Osteoblast (primary cell): ENCODE data around the gene LINC00632. TPM values are rescaled to one million over a fixed set of nuclear protein-coding genes. Genes with fewer than 3 reads are reported as not detected.

Source experiments
- DNase-seq: peaks from one replicate; pipeline ENCODE4 v3.0.0; 2011; ENCODE audit warnings: low spot score, mixed read lengths; ENCODE audit not compliant: insufficient read length; ENCODE audit errors: missing footprints
- H2AFZ ChIP-seq: 2 replicates; pipeline ENCODE4 v1.6.0; 2011; ENCODE audit warnings: mild to moderate bottlenecking, low read length
- H3K27ac ChIP-seq: 2 replicates; pipeline ENCODE4 v1.5.1; 2011; ENCODE audit warnings: mild to moderate bottlenecking, low read depth, low read length, moderate library complexity
- H3K27me3 ChIP-seq: 2 replicates; pipeline ENCODE4 v1.6.0; 2012; ENCODE audit warnings: mild to moderate bottlenecking, control low read depth, inconsistent platforms, low read length, moderate library complexity; ENCODE audit not compliant: insufficient read depth
- H3K36me3 ChIP-seq: 2 replicates; pipeline ENCODE4 v1.5.1; 2011; ENCODE audit warnings: mild to moderate bottlenecking, low read length, control low read depth, moderate library complexity; ENCODE audit not compliant: insufficient read depth
- H3K4me1 ChIP-seq: 2 replicates; pipeline ENCODE4 v1.5.1; 2011; ENCODE audit warnings: mild to moderate bottlenecking, low read length, control low read depth, moderate library complexity; ENCODE audit not compliant: insufficient read depth
- H3K4me2 ChIP-seq: 2 replicates; pipeline ENCODE4 v1.6.0; 2011; ENCODE audit warnings: mild to moderate bottlenecking, low read length; ENCODE audit not compliant: insufficient read depth
- H3K4me3 ChIP-seq: fragments of 200-600 bp; sonication (generic); 3 replicates; pipeline ENCODE4 v1.5.1; 2012; ENCODE audit warnings: mild to moderate bottlenecking, low read length, inconsistent platforms; ENCODE audit not compliant: insufficient read depth
- H3K79me2 ChIP-seq: 2 replicates; pipeline ENCODE4 v1.6.0; 2012; ENCODE audit warnings: mild to moderate bottlenecking, low read length, control low read depth, inconsistent platforms; ENCODE audit not compliant: insufficient read depth
- H3K9me3 ChIP-seq: 2 replicates; pipeline ENCODE4 v1.5.1; 2011; ENCODE audit warnings: low read depth, low read length, control low read depth
- H4K20me1 ChIP-seq: 2 replicates; pipeline ENCODE4 v1.6.0; 2012; ENCODE audit warnings: mild to moderate bottlenecking, low read length, control low read depth; ENCODE audit not compliant: insufficient read depth
- CTCF ChIP-seq: IDR thresholded peaks from 2 replicates; pipeline ENCODE4 v1.5.1; 2011; ENCODE audit warnings: mild to moderate bottlenecking, low read depth, low read length, moderate library complexity; ENCODE audit errors: extremely low read depth
- total RNA-seq: library from RNA; depleted of rRNA; stranded (reverse); fragments of >200 nt; gene quantifications from 2 replicates; pipeline ENCODE4 v1.2.3, GENCODE V29; 2012

The LINC00632 gene
- total RNA-seq, 1 donor: 10.1 TPM

- H3K27me3 ChIP-seq: no peaks in the 10 kb centered on the region
- no peaks in the 10 kb centered on the region for H3K36me3 ChIP-seq
- H3K79me2 ChIP-seq: peaks cover 28% of the 10 kb centered on the region
- H3K27ac ChIP-seq: peak overlapping the region; percentile 26
- no peak for TF ChIP-seq CTCF
- no peaks in the 10 kb centered on the region for H3K9me3 ChIP-seq
- no peak for DNase-seq
- H3K4me1 ChIP-seq: peaks cover 14% of the 10 kb centered on the region
- no peak overlapping the region for H3K4me3 ChIP-seq
- H3K4me2 ChIP-seq: peak overlapping the region; percentile 56
- H2AFZ ChIP-seq: peak overlapping the region; percentile 49
- peaks cover 3% of the 10 kb centered on the region for H4K20me1 ChIP-seq
These were observed 58.1 kb downstream of the LINC00632 start for GRCh38 chrX:140767646-140768045.

GRCh38 chrX:140775211-140775610 is 65.7 kb downstream of the LINC00632 start:
- TF ChIP-seq CTCF: no peak
- no peak overlapping the region for H3K27ac ChIP-seq
- no peaks in the 10 kb centered on the region for H3K9me3 ChIP-seq
- DNase-seq: no peak
- no peak overlapping the region for H2AFZ ChIP-seq
- no peaks in the 10 kb centered on the region for H3K79me2 ChIP-seq
- H3K4me2 ChIP-seq: no peak overlapping the region
- no peaks in the 10 kb centered on the region for H3K36me3 ChIP-seq
- no peaks in the 10 kb centered on the region for H4K20me1 ChIP-seq
- H3K27me3 ChIP-seq: no peaks in the 10 kb centered on the region
- no peaks in the 10 kb centered on the region for H3K4me1 ChIP-seq
- no peak overlapping the region for H3K4me3 ChIP-seq

- TF ChIP-seq CTCF: no peak
- H3K36me3 ChIP-seq: no peaks in the 10 kb centered on the region
- H3K9me3 ChIP-seq: no peaks in the 10 kb centered on the region
- H3K79me2 ChIP-seq: no peaks in the 10 kb centered on the region
- no peak for DNase-seq
- H3K4me2 ChIP-seq: no peak overlapping the region
- no peak overlapping the region for H3K27ac ChIP-seq
- H2AFZ ChIP-seq: no peak overlapping the region
- no peaks in the 10 kb centered on the region for H3K27me3 ChIP-seq
- no peak overlapping the region for H3K4me3 ChIP-seq
- H4K20me1 ChIP-seq: no peaks in the 10 kb centered on the region
- no peaks in the 10 kb centered on the region for H3K4me1 ChIP-seq
These were observed 66.8 kb downstream of the LINC00632 start for GRCh38 chrX:140776320-140776719.

- no peaks in the 10 kb centered on the region for H4K20me1 ChIP-seq
- no peaks in the 10 kb centered on the region for H3K4me1 ChIP-seq
- H3K9me3 ChIP-seq: no peaks in the 10 kb centered on the region
- no peak overlapping the region for H2AFZ ChIP-seq
- no peak for DNase-seq
- no peak overlapping the region for H3K27ac ChIP-seq
- no peaks in the 10 kb centered on the region for H3K79me2 ChIP-seq
- no peaks in the 10 kb centered on the region for H3K36me3 ChIP-seq
- TF ChIP-seq CTCF: no peak
- no peaks in the 10 kb centered on the region for H3K27me3 ChIP-seq
- no peak overlapping the region for H3K4me3 ChIP-seq
- no peak overlapping the region for H3K4me2 ChIP-seq
These were observed 85.1 kb downstream of the LINC00632 start for GRCh38 chrX:140794642-140795041.
